HepG2 (cell line): ENCODE data around the gene ZFP36L2. TPM values are rescaled to one million over a fixed set of nuclear protein-coding genes. Genes with fewer than 3 reads are reported as not detected.

Experiments used
- ATF5 ChIP-seq: sonication (generic); formaldehyde crosslinking; IDR thresholded peaks from 2 replicates; pipeline ENCODE4 v1.4.0; 2020; ENCODE audit warnings: mild to moderate bottlenecking, low read depth, missing genetic modification reagents
- CBFB ChIP-seq: sonication (generic); formaldehyde crosslinking; IDR thresholded peaks from 2 replicates; pipeline ENCODE4 v1.4.0; 2020; ENCODE audit warnings: missing genetic modification reagents
- CHCHD3 ChIP-seq: sonication (generic); formaldehyde crosslinking; IDR thresholded peaks from 2 replicates; pipeline ENCODE4 v1.8.0; 2022; ENCODE audit warnings: mild to moderate bottlenecking, missing genetic modification reagents, moderate library complexity
- MAFK ChIP-seq, 2 experiments: IDR thresholded peaks in 1 of 2; conservative IDR thresholded peaks in 1 of 2; 2 replicates each; pipeline ENCODE4 v1.6.1; 2011; ENCODE audit warnings: improper control_type of control experiment in 2 of 2, low read length in 2 of 2
- RXRA ChIP-seq: sonication (generic); formaldehyde crosslinking; IDR thresholded peaks from 2 replicates; pipeline ENCODE4 v1.5.1; 2020; ENCODE audit warnings: missing genetic modification reagents
- TCF7 ChIP-seq: sonication (generic); IDR thresholded peaks from 2 replicates; pipeline ENCODE4 v1.6.1; 2016; ENCODE audit warnings: antibody characterized with exemption, low read depth
- TEAD3 ChIP-seq: optimal IDR thresholded peaks from 2 replicates; pipeline ENCODE3; 2016; ENCODE audit warnings: borderline replicate concordance
- ZBTB37 ChIP-seq: sonication (generic); formaldehyde crosslinking; IDR thresholded peaks from 2 replicates; pipeline ENCODE4 v1.4.0; 2020; ENCODE audit warnings: mild to moderate bottlenecking, missing genetic modification reagents
- ZNF160 ChIP-seq: sonication (generic); formaldehyde crosslinking; IDR thresholded peaks from 2 replicates; pipeline ENCODE4 v1.8.0; 2022; ENCODE audit warnings: mild to moderate bottlenecking, inconsistent platforms, missing genetic modification reagents
- ZNF234 ChIP-seq: sonication (generic); formaldehyde crosslinking; conservative IDR thresholded peaks from 2 replicates; pipeline ENCODE4 v1.5.1; 2020; ENCODE audit warnings: mild to moderate bottlenecking, missing genetic modification reagents
- ZNF367 ChIP-seq: sonication (generic); formaldehyde crosslinking; IDR thresholded peaks from 2 replicates; pipeline ENCODE4 v1.4.0; 2020; ENCODE audit warnings: missing genetic modification reagents, borderline replicate concordance
- ZNF557 ChIP-seq: sonication (generic); formaldehyde crosslinking; IDR thresholded peaks from 2 replicates; pipeline ENCODE4 v1.4.0; 2020; ENCODE audit warnings: missing genetic modification reagents
- polyA plus RNA-seq, 8 experiments: library from polyadenylated mRNA; depleted of rRNA in 3 of 8; stranded (reverse) in 7 of 8; unstranded in 1 of 8; fragments of >200 nt; fragmentation: Illumina TruSeq in 4 of 8; extraction: Trizol in 4 of 8; gene quantifications; 2 replicates each; pipeline versions ENCODE4 v1.2.1 to v1.2.3, GENCODE V29; 2011 to 2016; ENCODE audit warnings: low read depth in 4 of 8, missing spikeins in 1 of 8, mixed read lengths in 1 of 8; ENCODE audit not compliant: insufficient read depth in 1 of 8
- total RNA-seq, 5 experiments: library from RNA; depleted of rRNA; stranded (reverse); fragments of >200 nt; fragmentation: Illumina TruSeq; extraction: Trizol; gene quantifications; 2 replicates each; pipeline ENCODE4 v1.2.3, GENCODE V29; 2016; ENCODE audit warnings: low read depth in 1 of 5
- TF ChIP-seq, protein P1 (sequence below): sonication (generic); formaldehyde crosslinking; IDR thresholded peaks from 2 replicates; pipeline ENCODE4 v1.5.1; 2020; ENCODE audit warnings: mild to moderate bottlenecking, missing genetic modification reagents, borderline replicate concordance
- TF ChIP-seq, protein P2 (sequence below): sonication (generic); formaldehyde crosslinking; IDR thresholded peaks from 2 replicates; pipeline ENCODE4 v1.4.0; 2020; ENCODE audit warnings: low read depth, missing genetic modification reagents
- TF ChIP-seq, protein P3 (sequence below): sonication (generic); formaldehyde crosslinking; IDR thresholded peaks from 2 replicates; pipeline ENCODE4 v1.4.0; 2020; ENCODE audit warnings: missing genetic modification reagents, borderline replicate concordance

Gene ZFP36L2
- total and polyA plus RNA-seq, 2 of the 13 experiments (the other 11 are each of a cell fraction or from before 2014, with no cell fraction given): 11.2 to 21.8 TPM

DNA sequence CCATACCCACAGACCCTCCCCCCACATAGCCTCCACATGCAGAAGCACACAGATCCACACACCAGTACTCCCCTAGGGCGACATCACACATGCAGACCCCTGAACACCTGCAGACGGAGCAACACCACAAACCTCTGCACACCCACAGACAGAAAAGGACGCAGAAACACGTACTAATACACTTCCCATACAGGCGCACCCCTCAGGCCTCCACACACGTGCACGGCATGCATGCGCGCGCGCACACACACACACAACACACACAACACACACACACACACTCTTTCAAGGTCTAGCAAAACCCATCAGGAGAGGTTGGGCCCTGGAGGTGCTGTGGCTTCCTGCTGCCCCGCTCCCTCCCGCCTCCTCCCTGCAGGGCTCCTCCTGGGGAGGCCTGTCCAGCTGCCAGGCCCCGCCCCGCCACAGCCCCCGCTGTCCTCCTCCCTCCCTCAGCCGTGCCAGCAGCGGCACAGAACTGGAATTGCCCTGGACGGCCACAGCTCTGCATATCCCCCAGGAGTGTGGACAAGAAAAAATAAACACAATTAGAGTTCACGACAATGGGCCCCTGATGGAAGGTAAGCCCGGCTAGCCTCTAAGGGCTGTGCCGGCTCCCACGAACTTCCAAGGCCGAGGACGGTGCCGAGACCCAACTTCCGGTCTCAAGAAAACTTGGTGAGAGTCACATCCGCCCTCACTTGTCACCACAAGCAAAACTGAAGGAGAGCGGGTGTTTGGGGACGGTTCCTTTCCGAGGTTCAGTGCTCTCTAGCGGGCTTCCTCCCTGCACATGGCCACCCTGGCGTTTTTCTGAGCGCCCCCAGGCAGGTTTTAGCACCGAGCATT, 6.8 kb downstream of the ZFP36L2 start (continued):
- TF ChIP-seq, protein P1, sequence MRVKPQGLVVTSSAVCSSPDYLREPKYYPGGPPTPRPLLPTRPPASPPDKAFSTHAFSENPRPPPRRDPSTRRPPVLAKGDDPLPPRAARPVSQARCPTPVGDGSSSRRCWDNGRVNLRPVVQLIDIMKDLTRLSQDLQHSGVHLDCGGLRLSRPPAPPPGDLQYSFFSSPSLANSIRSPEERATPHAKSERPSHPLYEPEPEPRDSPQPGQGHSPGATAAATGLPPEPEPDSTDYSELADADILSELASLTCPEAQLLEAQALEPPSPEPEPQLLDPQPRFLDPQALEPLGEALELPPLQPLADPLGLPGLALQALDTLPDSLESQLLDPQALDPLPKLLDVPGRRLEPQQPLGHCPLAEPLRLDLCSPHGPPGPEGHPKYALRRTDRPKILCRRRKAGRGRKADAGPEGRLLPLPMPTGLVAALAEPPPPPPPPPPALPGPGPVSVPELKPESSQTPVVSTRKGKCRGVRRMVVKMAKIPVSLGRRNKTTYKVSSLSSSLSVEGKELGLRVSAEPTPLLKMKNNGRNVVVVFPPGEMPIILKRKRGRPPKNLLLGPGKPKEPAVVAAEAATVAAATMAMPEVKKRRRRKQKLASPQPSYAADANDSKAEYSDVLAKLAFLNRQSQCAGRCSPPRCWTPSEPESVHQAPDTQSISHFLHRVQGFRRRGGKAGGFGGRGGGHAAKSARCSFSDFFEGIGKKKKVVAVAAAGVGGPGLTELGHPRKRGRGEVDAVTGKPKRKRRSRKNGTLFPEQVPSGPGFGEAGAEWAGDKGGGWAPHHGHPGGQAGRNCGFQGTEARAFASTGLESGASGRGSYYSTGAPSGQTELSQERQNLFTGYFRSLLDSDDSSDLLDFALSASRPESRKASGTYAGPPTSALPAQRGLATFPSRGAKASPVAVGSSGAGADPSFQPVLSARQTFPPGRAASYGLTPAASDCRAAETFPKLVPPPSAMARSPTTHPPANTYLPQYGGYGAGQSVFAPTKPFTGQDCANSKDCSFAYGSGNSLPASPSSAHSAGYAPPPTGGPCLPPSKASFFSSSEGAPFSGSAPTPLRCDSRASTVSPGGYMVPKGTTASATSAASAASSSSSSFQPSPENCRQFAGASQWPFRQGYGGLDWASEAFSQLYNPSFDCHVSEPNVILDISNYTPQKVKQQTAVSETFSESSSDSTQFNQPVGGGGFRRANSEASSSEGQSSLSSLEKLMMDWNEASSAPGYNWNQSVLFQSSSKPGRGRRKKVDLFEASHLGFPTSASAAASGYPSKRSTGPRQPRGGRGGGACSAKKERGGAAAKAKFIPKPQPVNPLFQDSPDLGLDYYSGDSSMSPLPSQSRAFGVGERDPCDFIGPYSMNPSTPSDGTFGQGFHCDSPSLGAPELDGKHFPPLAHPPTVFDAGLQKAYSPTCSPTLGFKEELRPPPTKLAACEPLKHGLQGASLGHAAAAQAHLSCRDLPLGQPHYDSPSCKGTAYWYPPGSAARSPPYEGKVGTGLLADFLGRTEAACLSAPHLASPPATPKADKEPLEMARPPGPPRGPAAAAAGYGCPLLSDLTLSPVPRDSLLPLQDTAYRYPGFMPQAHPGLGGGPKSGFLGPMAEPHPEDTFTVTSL (CRISPR knock-in tag): peak; percentile 68; the same call in 1 of the 2 replicates
- TF ChIP-seq ZNF557 (CRISPR knock-in tag): peak; percentile 65; the same call in 1 of the 2 replicates
- TF ChIP-seq ZNF234 (CRISPR knock-in tag): no peak
- TF ChIP-seq TCF7: peak; percentile 13; the same call in 1 of the 2 replicates
- TF ChIP-seq ATF5 (CRISPR knock-in tag): no peak
- TF ChIP-seq RXRA (CRISPR knock-in tag): peak; percentile 76
- TF ChIP-seq ZNF160 (CRISPR knock-in tag): peak; percentile 66; the same call in 1 of the 2 replicates
- TF ChIP-seq, protein P2, sequence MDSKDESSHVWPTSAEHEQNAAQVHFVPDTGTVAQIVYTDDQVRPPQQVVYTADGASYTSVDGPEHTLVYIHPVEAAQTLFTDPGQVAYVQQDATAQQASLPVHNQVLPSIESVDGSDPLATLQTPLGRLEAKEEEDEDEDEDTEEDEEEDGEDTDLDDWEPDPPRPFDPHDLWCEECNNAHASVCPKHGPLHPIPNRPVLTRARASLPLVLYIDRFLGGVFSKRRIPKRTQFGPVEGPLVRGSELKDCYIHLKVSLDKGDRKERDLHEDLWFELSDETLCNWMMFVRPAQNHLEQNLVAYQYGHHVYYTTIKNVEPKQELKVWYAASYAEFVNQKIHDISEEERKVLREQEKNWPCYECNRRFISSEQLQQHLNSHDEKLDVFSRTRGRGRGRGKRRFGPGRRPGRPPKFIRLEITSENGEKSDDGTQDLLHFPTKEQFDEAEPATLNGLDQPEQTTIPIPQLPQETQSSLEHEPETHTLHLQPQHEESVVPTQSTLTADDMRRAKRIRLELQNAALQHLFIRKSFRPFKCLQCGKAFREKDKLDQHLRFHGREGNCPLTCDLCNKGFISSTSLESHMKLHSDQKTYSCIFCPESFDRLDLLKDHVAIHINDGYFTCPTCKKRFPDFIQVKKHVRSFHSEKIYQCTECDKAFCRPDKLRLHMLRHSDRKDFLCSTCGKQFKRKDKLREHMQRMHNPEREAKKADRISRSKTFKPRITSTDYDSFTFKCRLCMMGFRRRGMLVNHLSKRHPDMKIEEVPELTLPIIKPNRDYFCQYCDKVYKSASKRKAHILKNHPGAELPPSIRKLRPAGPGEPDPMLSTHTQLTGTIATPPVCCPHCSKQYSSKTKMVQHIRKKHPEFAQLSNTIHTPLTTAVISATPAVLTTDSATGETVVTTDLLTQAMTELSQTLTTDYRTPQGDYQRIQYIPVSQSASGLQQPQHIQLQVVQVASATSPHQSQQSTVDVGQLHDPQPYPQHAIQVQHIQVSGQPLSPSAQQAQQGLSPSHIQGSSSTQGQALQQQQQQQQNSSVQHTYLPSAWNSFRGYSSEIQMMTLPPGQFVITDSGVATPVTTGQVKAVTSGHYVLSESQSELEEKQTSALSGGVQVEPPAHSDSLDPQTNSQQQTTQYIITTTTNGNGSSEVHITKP (CRISPR knock-in tag): no peak; the same call in 1 of the 2 replicates
- TF ChIP-seq ZBTB37 (CRISPR knock-in tag): no peak; the same call in 1 of the 2 replicates
- no peak for TF ChIP-seq CBFB
- peak; percentile 73 for TF ChIP-seq CHCHD3 (CRISPR knock-in tag)
- no peak for TF ChIP-seq TEAD3 (CRISPR knock-in tag)
- TF ChIP-seq ZNF367 (CRISPR knock-in tag): no peak
- TF ChIP-seq, protein P3, sequence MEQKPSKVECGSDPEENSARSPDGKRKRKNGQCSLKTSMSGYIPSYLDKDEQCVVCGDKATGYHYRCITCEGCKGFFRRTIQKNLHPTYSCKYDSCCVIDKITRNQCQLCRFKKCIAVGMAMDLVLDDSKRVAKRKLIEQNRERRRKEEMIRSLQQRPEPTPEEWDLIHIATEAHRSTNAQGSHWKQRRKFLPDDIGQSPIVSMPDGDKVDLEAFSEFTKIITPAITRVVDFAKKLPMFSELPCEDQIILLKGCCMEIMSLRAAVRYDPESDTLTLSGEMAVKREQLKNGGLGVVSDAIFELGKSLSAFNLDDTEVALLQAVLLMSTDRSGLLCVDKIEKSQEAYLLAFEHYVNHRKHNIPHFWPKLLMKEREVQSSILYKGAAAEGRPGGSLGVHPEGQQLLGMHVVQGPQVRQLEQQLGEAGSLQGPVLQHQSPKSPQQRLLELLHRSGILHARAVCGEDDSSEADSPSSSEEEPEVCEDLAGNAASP (CRISPR knock-in tag): no peak; the same call in 1 of the 2 replicates
- TF ChIP-seq MAFK (conservative IDR thresholded peaks at IDR 0.05 in 1 of 2, IDR thresholded peaks at IDR 0.05 in 1 of 2; ENCODE audit: low read length in 2 of 2): no peak
